ENCODE data around the gene TTLL11.

Gene TTLL11

GRCh38 chr9:121871431-121872025, 221.6 kb downstream of the TTLL11 start:
- FAIRE-seq: no peak

GRCh38 chr9:121870271-121870670, 222.8 kb downstream of the TTLL11 start:
- no peak for FAIRE-seq

DNA sequence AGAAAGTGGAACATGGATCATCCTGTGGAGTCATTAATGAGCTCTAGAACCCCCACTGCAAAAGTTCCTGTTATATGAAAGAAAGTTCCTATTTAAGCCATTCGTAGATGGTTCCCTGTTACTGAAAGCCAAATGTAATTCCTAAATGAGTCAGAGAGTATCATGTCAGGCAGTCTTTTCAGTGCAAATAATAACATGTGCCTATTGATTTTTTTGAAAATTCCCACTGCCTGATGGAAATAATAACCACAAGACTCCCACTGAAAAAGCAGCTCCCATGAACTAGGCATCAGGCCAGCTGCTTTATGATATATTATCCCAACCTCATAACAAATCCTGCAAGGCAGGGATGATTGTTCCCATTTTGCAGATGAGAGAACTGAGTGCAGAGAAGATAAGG, 224.5 kb downstream of the TTLL11 start:
- FAIRE-seq: no peak

DNA sequence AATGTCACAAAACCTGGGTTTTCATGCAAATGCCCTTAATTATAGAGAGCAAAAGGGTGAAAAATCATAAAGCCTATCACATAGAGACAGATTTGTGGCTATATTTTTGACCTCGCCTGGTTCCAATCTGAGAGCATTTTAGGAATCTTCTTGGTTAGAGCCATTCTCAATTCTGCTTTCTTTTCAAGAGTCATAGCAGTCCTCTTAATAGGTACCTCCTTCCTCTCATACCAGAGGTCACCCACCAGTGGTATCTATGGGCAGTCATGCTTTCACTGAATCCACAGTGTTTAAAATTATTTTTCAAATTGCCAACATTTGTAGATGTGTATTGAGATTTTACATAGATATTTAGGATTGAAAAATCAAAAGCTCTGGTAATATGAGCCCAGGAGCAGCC, 226.2 kb downstream of the TTLL11 start:
- FAIRE-seq: no peak

GRCh38 chr9:121865884-121866283, 227.2 kb downstream of the TTLL11 start:
- no peak for FAIRE-seq

DNA sequence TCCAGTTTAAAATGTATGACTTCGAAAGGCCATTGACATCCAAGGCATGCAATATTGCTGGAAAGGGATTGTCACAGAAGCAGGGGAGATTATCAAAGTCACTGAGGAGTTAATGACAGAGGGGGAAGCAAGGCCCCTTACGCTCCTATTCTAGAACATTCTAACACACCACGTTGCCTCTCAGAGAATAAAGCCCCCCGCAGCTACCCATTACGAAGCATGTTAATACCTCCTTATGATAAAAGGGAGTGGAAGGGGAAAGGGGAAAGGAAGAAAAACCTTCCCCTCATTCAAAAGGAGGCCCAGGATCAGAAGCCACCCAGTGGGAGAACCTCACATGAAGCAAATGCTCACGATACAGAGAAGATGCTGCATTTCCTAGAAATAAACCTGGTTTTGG, 228.0 kb downstream of the TTLL11 start:
- no peak for FAIRE-seq

DNA sequence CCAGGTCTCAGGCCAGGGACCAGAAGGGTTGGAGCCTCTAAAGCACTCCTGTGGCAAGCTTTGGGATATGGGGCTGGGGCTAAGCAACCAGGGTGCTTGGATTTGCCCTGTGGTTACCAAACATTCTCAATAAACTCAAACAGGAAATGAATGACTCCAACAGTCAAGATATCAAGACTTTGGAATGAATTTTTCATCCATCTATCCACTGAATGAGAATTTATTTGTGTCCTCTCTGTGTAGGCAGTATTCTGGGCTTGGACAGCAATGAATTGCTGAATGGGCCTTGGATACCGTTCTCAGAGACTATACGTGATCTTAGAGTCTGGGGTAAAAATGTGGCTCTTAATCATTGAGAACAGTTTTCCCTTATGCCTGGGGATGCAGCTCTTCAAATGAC, 229.2 kb downstream of the TTLL11 start:
- no peak for FAIRE-seq

- FAIRE-seq: no peak
These were observed 230.5 kb downstream of the TTLL11 start for GRCh38 chr9:121862371-121863332.

DNA sequence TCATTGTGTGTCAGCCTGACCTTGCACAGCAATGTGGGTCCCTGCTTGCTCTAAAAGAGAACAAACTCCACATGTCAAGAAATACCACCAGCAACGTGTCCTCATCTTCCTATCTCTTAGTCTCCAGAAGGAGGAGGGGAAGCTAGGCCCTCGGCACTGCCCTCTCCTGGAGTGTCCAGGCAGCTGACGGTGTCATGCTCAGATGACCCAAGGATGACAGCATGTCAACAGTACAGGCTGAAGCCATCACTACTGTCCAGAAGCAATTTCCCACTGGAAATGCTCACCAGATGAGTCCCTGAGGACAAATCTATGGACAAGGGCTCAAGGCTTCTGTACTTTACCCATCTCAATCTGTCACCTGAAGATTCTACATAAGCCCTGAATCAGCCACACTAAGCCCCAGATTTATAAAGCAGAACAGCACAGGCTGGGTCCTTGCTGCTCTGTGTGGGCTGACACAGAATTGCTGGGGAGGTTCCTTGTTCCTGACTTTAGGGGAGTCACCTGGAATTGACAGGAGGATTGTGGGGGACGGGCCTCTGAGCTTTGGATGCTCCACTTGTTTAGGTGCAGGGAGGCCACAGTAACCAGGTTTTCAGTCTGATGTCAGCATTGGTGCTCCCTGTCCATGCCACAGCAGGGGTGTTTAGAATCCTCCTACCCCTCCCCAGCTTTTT, 231.5 kb downstream of the TTLL11 start:
- no peak for FAIRE-seq

GRCh38 chr9:121860744-121861143, 232.4 kb downstream of the TTLL11 start:
- FAIRE-seq: no peak

GRCh38 chr9:121860213-121860612, 232.9 kb downstream of the TTLL11 start:
- FAIRE-seq: no peak

- FAIRE-seq: no peak
These were observed 233.5 kb downstream of the TTLL11 start for GRCh38 chr9:121859646-121860045.

DNA sequence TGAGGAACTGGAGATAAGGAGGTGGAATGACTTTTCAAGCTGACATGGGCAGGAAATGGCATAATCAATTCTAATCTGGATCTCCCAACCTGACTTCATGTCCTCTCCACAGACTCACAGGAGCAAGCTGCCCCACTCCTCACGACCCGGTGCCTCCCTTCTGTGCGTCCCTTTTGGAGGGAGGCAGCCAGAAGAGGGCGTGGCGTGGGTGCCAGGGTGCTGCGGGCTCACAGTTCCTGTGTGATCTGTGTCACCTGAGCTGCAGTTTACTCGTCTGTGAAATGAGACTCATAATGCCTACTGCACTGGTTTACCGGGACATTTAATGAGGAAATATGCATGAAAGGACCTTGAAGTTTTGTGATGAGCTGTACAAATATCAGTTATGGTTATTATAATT, 234.3 kb downstream of the TTLL11 start:
- FAIRE-seq: no peak

- no peak for FAIRE-seq
These were observed 235.2 kb downstream of the TTLL11 start for GRCh38 chr9:121857928-121858327.

DNA sequence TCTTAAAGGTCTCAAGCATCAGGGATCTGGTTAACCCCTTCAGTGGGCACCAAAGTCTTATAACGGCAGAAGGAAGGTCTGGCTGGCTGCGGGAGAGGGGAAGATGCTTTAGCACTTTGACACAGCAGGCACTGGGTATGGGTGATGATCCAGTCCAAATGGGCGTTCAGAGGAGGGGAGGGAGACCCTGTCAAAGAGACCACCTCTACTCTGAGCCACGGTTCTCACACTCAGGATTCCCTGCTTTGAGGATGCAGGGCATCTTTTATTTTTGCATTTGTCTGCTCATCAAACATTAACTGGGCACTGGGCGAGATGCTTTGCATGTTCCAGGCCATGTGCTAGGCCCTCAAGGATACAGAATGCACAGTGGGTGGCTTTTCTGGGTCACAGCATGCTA, 237.6 kb downstream of the TTLL11 start:
- no peak for FAIRE-seq

DNA sequence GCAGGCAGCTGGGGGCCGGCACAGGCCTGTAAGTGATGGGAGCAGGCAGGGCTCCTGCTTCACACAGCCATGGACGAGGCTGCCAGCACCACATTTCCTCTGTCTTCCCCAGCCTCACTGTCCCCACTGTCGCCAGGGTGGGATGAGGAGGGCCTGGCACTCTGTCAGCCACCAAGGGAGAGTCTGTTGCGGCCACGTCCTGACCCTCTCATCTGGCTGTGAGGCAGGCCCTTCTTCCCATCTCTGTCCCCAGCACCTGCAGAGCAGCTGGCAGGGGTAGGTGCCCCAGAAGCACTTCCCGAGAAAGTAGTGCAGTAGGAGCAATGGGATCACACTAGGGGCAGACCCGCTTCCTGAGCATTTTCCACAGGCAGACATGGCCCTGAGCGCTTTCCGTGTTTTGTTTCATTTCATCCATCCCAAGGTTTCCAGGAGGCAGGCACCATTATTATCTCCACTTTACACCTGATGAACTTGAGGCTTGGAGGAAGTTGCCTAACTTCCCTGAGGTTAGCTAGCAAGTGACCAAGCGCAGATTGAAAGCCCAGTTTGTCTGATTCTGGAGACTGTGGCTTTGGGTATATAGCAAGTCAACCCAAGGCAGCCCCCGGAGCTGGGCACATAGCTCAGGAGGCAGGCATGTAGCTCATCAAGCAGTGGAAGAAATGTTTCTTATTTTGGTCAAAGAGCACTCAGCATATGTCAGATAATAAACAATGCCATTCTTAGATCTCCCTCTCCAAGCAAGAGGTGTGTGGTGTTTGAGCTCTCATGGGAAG, 239.3 kb downstream of the TTLL11 start:
- FAIRE-seq: no peak

GRCh38 chr9:121852651-121853616, 240.2 kb downstream of the TTLL11 start:
- no peak for FAIRE-seq

- FAIRE-seq: no peak
These were observed 240.9 kb downstream of the TTLL11 start for GRCh38 chr9:121852241-121852640.

- no peak for FAIRE-seq
These were observed 241.4 kb downstream of the TTLL11 start for GRCh38 chr9:121851641-121852091.

- no peak for FAIRE-seq
These were observed 242.7 kb downstream of the TTLL11 start for GRCh38 chr9:121850366-121850765.

DNA sequence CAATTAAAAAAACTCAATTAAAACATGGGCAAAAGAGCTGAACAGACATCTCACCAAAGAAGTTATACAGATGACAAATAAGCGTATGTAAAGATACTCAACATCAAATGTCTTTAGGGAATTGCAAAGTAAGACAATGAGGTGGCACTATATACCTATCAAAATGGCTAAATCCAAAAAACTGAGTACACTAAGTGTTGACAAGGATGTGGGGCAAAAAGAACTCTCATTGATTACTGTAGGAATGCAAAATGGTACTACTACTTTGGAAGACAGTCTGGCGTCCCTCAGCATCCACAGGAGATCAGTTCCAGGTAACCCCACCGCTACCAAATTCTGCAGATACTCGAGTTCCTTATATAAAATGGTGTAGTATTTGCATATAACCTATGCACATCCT, 243.6 kb downstream of the TTLL11 start:
- FAIRE-seq: no peak

GRCh38 chr9:121844562-121844961, 248.5 kb downstream of the TTLL11 start:
- no peak for FAIRE-seq
